MCF 10A (cell line): ENCODE results near the gene FAM161A. TPM values are rescaled to one million over a fixed set of nuclear protein-coding genes. Genes with fewer than 3 reads are reported as not detected.

Experiments
- BruUV-seq: library from RNA; stranded (reverse); fragments of 400-500 nt; replicated peaks from 2 replicates; lab custom pipeline; 2021; lab: Mats Ljungman, UMichigan
- CTCF ChIA-PET: fragments of 300-600 bp; sonication (Branson Sonifier 250); formaldehyde crosslinking; extraction: SDS; loops from one replicate; lab custom pipeline; 2021; ENCODE audit warnings: antibody characterized with exemption, inconsistent platforms; lab: Yijun Ruan, JAX
- POLR2A ChIA-PET: fragments of 300-600, 350-650 bp; sonication (Branson Sonifier 250); formaldehyde crosslinking; extraction: SDS; loops from one replicate; lab custom pipeline; 2020; ENCODE audit warnings: antibody characterized with exemption, inconsistent platforms; lab: Yijun Ruan, JAX
- DNase-seq: peaks from one replicate; pipeline ENCODE4 v3.0.0-alpha.2; 2018; ENCODE audit not compliant: unreplicated experiment
- H3K27ac Mint-ChIP-seq: one replicate; pipeline ENCODE4 v1.8.0; 2022; ENCODE audit warnings: mild to moderate bottlenecking, low read depth, mixed read lengths; ENCODE audit not compliant: unreplicated experiment
- H3K27me3 Mint-ChIP-seq: one replicate; pipeline ENCODE4 v1.8.0; 2022; ENCODE audit warnings: mixed read lengths; ENCODE audit not compliant: insufficient read depth, unreplicated experiment
- H3K36me3 Mint-ChIP-seq: one replicate; pipeline ENCODE4 v1.8.0; 2022; ENCODE audit warnings: mild to moderate bottlenecking, moderate library complexity, mixed read lengths; ENCODE audit not compliant: insufficient read depth, unreplicated experiment
- H3K4me1 Mint-ChIP-seq: one replicate; pipeline ENCODE4 v1.8.0; 2022; ENCODE audit warnings: mixed read lengths; ENCODE audit not compliant: insufficient read depth, unreplicated experiment
- H3K4me3 Mint-ChIP-seq: one replicate; pipeline ENCODE4 v1.8.0; 2022; ENCODE audit warnings: mild to moderate bottlenecking, moderate library complexity, mixed read lengths; ENCODE audit not compliant: unreplicated experiment
- H3K9me3 Mint-ChIP-seq: one replicate; pipeline ENCODE4 v1.8.0; 2022; ENCODE audit warnings: mixed read lengths; ENCODE audit not compliant: unreplicated experiment
- CTCF ChIP-seq: fragments of 200-600 bp; IDR thresholded peaks from one replicate; pipeline ENCODE4 v1.8.0; 2022; ENCODE audit warnings: antibody characterized with exemption, mild to moderate bottlenecking; ENCODE audit not compliant: unreplicated experiment
- intact Hi-C: fragments of 100-400 bp; cut with micrococcal nuclease; formaldehyde crosslinking; loops from 2 replicates; pipeline ENCODE4 v1.14.1; 2022
- total RNA-seq: library from RNA; stranded (reverse); gene quantifications from 2 replicates; pipeline ENCODE4 v1.2.3, GENCODE V29; 2022

Gene FAM161A
- total RNA-seq, 1 experiment from 2014 or later, result 1.7 TPM

DNA sequence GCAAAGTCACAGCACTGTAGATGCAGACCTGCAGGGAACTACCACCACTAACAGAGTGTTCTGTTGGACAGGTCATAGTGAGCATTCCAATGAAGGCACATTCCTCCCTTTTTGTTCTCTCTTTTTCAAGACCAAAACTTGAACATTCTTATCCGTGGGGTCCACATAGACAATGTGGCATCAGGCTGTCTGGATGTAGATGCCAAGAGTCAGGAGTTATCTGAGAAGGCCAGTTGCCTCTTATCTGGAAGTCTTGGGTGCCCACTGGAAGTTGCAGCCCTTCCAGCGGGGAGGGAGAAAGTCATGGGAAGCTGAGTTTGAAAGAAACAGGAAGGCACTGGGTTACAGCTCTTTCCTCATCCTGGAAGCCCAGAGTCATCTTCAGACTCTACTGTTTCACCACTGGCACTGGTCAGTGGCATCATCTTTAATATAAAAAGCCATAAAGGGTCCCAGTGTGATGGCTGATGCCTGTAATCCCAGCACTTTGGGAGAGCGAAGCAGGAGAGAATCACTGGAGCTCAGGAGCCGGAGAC, 61.4 kb downstream of the FAM161A start:
- no peaks in the 10 kb centered on the region for H3K36me3 Mint-ChIP-seq
- CTCF ChIA-PET, result interaction anchor here (0.6 to 1.1 kb wide), 9 partner anchors 8 to 874 kb away, joined by 3 to 5 read pairs (median 4); no protein-coding TSS in a partner anchor
- intact Hi-C loops, result no loop called here

DNA sequence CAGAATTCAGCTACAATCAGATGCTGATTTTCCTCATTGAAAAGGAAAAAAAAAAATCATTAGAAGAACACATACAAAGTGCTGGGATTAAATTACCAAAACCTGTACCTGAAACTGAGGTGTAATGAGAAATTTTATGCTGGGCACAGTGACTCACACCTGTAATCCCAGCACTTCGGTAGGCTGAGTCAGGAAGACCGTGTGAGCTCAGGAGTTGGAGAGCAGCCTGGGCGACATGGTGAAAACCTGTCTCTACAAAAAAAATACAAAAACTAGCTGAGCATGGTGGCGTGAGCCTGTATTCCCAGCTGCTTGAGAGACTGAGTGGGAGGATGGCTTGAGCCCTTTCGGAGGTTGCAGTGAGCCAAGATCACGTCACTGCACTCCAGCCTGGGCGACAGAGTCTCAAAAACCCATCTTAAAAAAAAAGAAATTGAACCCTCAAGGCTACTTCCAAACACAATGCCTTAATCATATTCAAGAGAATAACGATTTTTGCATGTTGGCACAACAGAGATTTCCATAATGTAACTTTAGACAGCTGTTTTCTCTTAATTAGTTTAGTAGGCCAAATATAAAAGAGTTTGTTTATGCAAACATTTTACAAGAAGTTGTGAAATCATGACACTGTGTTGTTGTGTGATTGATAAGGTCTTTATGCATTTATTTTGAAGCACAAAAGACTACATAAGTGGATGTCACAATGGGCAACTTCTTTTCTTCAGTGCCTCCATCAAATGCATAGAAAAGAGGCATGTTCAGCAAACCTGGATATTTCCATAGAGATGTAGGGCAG, 63.9 kb downstream of the FAM161A start:
- peak; percentile 51 for DNase-seq
- Mint-ChIP-seq H3K27ac (no peak overlapping the region), H3K4me3 (no peak overlapping the region), H3K36me3 (no peaks in the 10 kb centered on the region), H3K9me3 (no peaks in the 10 kb centered on the region), H3K4me1 (peaks cover 1% of the 10 kb centered on the region), H3K27me3 (no peaks in the 10 kb centered on the region)
- TF ChIP-seq CTCF, result no peak
- POLR2A ChIA-PET, result interaction anchor here (0.9 to 2.3 kb wide), 4 partner anchors 18 to 252 kb away, joined by 3 to 12 read pairs (median 4); partner anchors contain the start of gene XPO1
- BruUV-seq, result no TSS peak
- CTCF ChIA-PET, result interaction anchor here (0.6 to 1.1 kb wide), 5 partner anchors 63 to 399 kb away, joined by 3 read pairs; no protein-coding TSS in a partner anchor
- intact Hi-C loops, result no loop called here

More for the DNA sequence above, 61.4 kb downstream of the FAM161A start:
- BruUV-seq, result no TSS peak
- POLR2A ChIA-PET, result interaction anchor here (1.0 to 1.1 kb wide), 2 partner anchors 25 to 29 kb away, joined by 3 read pairs; no protein-coding TSS in a partner anchor
- DNase-seq, result no peak
- H3K4me3 Mint-ChIP-seq, result no peak overlapping the region
- H3K27me3 Mint-ChIP-seq, result no peaks in the 10 kb centered on the region
- no peak overlapping the region for H3K27ac Mint-ChIP-seq
- no peaks in the 10 kb centered on the region for H3K9me3 Mint-ChIP-seq
- H3K4me1 Mint-ChIP-seq, result peaks cover 5% of the 10 kb centered on the region
- no peak for TF ChIP-seq CTCF

DNA sequence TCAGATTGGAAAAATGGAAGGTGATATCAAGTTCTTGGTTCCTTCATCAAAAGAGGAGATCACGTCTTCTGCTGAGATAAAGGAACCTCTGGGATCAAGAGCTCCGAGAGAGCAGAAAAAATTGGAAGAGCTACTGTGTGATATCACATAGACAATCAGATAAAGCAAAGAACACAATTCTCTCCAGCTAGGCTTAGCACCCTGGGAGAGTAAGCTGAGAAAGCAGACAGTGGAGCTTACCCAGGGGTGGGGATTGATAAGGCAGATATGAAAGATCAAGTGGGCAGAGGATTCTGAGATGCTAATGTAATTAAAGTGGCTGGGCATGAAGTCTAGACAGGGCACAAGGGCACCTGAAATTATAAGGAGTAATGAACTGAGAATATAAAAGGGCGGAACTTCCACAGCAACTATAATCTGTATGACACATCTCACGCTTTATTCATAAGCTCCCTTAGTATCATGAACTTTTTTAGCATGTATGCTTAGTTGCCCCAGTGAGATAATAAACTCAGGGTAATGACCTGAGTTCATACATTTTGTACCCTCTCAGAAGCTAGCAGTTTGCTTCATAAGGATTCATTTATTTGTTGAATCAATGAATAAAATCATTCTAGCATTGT, 65.8 kb downstream of the FAM161A start:
- intact Hi-C loops, result no loop called here
- TF ChIP-seq CTCF, result no peak
- Mint-ChIP-seq H3K36me3 (no peaks in the 10 kb centered on the region), H3K9me3 (no peaks in the 10 kb centered on the region), H3K27me3 (no peaks in the 10 kb centered on the region), H3K4me1 (no peaks in the 10 kb centered on the region), H3K4me3 (no peak overlapping the region), H3K27ac (no peak overlapping the region)
- DNase-seq, result no peak
- no TSS peak for BruUV-seq
- ChIA-PET CTCF (interaction anchor here (0.8 kb wide), 1 partner anchor 123 kb away, joined by 3 read pairs; no protein-coding TSS in a partner anchor), POLR2A (interaction anchor here (2.3 kb wide), 1 partner anchor 24 kb away, joined by 12 read pairs; no protein-coding TSS in a partner anchor)
